NOMO-1 (cell line): ENCODE measurements around the gene EYA2.
A peak's percentile ranks its signal among the peaks of the same experiment; 100 is the strongest.
"Not testable (repeated sequence)": the region's sequence is repeated elsewhere in the genome, so short reads cannot be mapped to it uniquely, and the experiment has no call there.

ENCODE experiments used
- DNase-seq, 2 experiments: peaks; one replicate each; lab custom pipeline; 2025; ENCODE audit not compliant: unreplicated experiment in 2 of 2; lab: John Stamatoyannopoulos, UW

The EYA2 gene

GRCh38 chr20:47160240-47160639 lies 265.6 kb downstream of the EYA2 start:
- no peak for DNase-seq

DNA sequence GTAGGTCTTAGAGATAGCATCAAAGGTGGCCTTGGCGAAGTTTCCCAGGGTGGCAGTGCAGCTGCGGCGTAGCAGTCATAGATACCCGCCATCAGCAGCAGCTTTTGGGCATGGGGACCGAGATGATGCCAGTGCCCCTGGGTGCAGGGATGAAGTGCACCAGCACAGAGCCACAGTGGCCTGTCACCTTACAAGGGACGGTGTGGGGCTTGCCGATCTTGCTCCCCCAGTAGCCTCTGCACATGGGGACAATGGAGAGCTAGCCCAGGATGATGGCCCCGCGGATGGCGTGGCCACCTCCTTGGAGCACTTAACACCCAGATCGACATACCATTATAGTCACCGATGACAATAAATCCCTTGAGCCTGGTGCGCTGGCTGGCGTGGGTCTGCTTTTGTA lies 266.3 kb downstream of the EYA2 start:
- no peak for DNase-seq

GRCh38 chr20:47161411-47161810 lies 266.8 kb downstream of the EYA2 start:
- DNase-seq = no peak

DNA sequence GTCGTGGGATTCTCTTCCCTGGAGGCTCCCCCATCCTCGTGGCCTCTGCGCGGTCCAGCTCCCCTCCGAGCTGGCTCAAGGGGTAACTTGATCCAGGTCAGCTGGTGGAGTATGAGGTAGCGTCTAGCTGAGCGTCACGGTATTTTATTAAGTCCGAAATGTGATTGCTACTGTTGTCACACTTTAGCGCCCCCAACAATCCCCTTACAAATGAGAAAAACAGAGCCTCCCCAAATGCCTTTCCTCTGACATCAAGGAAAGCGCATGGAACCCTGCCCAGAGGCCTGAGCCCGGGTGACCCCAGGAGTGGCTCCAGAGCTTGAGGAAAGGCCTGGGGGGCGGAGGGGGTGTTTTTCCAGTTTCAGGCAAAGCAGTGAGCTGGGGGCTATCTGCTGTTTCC lies 269.5 kb downstream of the EYA2 start:
- no peak for DNase-seq

DNA sequence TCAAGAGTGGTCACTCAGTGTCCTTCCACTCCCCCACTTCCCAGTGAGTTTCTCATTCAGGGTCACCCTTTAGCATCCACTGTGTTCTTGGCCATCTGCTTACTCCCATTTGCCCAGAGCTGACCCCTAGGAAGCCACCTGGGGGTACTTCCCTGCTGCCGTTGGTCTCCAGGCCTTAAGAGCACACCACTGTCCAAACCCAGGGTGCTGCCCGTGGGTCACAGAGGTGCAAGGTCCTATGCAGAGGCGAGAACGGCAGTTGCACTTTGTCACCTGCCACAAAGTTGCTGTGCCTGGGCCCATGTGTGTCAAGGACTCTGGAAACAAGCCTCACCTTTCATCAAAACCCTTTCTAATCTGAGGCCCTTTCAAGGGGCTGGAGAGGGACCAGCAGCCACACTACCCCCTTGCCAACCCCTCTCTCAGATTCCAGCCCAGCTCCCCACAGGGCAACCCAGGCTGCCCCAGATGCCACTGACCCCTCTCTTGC lies 270.8 kb downstream of the EYA2 start:
- no peak for DNase-seq

DNA sequence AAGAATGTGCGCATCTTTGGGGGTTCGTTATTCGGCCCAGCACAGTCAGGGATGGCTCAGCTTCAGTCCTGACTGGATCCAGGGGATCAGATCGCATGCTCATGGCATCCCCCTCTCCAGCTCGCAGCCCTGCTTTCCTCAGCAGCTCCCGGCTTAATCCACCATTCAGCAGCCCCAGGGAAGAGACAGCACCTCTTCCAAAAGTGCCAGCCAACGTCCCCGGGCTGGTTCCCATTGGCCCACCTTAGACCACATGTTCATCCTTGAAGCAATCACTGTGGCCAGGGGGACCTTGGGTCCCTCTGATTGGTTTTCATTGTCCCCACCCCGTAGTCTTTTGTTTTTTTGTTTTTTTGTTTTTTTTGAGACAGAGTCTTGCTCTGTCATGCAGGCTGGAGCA lies 273.2 kb downstream of the EYA2 start:
- no peak for DNase-seq

GRCh38 chr20:47172579-47172978 lies 277.9 kb downstream of the EYA2 start:
- DNase-seq = no peak

- DNase-seq = no peak
Observed at GRCh38 chr20:47173596-47174216, 279.1 kb downstream of the EYA2 start.

DNA sequence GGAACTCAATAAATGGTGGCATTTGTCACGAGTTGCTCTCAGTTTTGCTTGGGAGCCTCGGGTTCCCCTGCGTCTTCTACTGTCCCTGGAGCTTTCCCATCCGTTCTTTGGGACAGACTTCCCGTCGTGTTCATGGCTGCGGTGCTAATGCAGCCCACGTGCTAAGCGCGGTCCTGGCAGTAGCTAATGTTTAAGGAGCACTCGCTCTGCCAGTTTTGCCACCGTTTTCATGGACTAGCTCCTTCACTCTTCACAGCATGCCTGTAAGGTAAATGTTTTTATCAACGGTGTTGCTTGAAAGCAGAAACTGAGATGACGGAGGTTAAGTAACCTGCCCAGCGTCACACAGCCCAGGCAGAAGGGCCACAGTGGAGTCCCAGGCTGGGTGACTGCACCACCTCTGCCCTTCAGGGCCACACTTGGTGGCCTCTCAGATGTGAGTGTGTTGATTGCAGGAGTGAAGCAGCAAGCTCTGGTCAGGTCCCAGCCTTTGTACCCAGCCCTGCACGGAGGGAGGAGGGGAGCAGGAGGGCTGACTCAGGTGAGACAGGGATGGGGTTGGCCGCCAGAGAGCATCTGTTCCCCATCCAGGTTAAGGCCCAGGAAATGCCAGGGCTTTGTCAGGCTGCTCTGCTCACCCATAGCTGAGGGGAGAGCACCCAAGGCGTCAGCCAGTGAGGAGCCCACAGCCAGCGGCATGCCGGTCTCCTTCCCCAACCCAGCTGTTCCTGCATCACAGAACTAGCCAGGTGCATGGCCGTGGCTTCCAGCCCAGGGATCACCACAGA lies 280.0 kb downstream of the EYA2 start:
- DNase-seq = no peak

- no peak for DNase-seq
Observed at GRCh38 chr20:47175493-47175892, 280.9 kb downstream of the EYA2 start.

DNA sequence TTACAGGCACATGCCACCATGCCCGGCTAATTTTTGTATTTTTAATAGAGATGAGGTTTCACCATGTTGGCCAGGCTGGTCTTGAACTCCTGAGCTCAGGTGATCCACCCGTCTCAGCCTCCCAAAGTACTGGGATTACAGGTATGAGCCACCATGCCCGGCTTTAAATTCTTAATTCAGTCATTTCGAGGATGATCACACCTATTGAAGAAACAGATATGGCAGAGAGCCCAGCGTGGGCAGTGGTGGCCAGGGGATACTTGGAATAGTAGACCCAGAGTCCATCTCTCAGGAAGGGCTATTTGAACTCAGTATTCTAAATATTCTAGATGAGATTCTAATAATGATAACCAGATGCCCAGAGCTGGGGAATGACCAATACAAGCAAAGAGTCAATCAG lies 281.6 kb downstream of the EYA2 start:
- not testable (repeated sequence) for DNase-seq

GRCh38 chr20:47178277-47178676 lies 283.6 kb downstream of the EYA2 start:
- DNase-seq = no peak

- DNase-seq = no peak
Observed at GRCh38 chr20:47178851-47179250, 284.2 kb downstream of the EYA2 start.

DNA sequence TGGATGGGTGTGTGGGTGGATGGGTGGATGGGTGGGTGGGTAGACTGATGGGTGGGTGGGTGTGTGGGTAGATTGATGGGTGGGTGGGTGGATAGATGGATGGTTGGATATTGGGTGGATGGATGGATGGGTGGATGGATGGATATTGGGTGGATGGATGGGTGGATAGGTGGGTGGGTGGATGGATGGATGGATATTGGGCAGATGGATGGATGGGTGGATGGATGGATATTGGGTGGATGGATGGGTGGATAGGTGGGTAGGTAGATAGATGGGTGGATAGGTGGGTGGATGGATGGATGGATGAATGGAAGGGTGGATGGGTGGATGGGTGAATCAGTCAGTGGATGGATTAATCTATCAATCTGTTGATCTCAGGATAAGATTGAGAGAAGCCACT lies 284.6 kb downstream of the EYA2 start:
- no peak for DNase-seq

DNA sequence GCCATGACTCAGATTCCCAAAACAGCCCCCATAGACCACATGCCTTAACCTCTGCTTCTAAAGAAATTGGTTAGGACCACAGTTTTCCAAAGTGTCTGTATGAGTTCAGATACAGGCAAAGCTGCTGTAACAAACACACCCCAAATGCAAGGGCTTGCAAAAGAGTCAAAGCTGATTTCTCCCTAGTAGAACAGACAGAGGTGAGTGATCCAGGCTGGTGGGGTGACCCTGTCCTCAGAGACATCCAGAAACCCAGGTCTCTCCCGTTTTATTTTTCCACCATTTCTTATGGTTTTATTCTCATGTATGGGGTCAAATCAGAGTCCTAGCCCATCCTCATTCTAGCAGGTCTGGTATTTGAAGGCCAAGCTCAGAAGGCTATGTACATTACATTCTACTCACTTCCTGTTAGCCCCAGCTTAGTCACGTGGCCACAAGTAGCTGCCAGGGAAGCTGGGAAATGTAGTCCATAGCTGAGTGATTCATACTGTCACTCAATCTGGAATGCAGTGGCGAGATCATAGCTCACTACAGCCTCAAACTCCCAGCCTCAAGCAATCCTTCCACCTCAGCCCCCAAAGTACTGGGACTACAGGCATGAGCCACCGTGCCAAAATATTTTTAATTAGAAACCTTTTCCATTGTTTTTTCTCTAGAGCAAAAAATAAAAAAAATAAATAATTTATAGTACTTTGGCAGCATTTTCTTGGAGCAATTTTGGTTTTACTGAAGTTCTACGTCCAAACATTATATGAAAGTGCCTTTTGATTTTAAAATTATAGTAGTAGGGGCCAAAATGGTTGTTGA lies 286.6 kb downstream of the EYA2 start:
- DNase-seq = peak; percentile 30 to 47

- DNase-seq = no peak
Observed at GRCh38 chr20:47183367-47183766, 288.7 kb downstream of the EYA2 start.

- no peak for DNase-seq
Observed at GRCh38 chr20:47187450-47188195, 293.0 kb downstream of the EYA2 start.

DNA sequence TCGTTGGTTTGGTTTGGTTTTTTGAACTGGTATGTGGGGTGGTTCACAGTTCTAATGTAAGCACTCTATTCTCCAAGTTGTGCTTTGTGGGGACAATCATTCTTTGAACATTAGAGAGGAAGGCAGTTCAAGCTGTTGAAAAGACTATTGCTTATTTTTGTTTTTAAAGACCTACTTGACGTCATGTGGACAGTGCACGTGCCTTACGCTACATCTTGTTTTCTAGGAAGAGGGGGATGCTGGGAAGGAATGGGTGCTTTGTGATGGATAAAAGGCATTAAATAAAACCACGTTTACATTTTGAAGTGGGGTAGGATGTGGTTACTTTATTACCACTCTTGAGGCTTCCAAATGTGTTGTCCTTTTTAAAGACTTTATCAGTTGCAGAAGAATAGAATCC lies 293.9 kb downstream of the EYA2 start:
- no peak for DNase-seq

DNA sequence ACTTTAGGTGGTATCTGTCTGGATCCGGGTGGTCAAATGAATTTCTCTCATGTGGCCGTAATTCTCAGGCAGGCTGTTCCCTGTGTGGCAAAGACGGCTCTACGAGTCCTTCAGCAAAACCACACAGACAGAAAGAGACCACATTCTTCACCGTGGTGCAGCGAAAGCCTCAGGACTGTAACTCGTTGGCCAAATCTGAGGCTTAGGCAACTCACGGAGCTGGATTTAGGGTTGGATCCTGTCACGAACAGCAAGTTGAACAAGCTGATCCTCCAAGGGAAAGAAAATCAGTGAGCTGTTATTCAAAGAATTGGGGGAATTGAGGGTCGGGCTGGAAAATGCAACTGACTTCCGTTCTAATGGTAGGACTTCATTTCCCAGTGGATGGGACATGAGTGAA lies 294.4 kb downstream of the EYA2 start:
- DNase-seq = no peak

- DNase-seq = no peak
Observed at GRCh38 chr20:47191074-47191673, 296.5 kb downstream of the EYA2 start.
